SIG-M5 (cell line): ENCODE results near the gene CEP295NL.
"Not testable (repeated sequence)": the region's sequence is repeated elsewhere in the genome, so short reads cannot be mapped to it uniquely, and the experiment has no call there.

Experiments used
- DNase-seq: peaks from one replicate; lab custom pipeline; 2025; lab: John Stamatoyannopoulos, UW

CEP295NL gene

DNA sequence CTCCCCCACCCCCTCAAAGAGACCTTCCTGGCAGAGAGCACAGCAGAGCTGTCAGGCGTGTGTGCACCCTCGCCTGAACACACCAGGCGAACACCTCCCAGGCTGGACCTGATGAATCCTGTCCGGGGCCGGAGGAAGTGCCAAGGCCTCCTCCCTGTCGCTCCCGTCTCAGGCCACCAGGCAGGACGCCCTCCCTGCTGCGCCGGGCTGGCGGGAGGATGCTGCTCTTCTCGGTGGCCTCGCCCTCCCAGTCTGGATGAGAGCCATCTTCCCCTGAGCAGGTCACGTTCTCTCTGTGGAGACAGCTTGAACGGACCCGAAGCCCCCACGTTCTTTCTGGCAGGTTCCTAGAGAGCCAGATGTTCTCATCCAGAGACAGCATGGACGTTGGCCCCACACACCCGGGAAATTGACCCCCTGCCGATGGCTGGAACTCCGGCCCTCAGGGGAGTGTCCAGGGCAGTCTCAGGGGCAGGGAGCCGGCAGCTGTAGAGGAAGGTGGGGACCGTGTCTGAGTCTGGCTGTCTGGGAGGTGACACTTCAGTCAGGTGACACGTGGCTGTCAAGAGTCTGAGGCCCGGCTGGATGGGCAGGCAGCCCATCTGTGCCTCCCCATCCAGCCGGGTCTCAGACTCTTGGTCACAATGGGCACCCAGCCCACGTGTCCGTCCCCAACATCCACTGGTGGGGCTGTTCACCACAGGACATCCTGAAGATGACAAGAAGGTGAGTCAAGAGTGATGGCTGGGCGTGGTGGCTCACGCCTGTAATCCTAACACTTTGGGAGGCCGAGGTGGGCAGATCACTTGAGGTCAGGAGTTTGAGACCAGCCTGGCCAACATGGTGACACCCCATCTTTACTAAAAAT lies 27.1 kb upstream of the CEP295NL start:
- DNase-seq: no peak

DNA sequence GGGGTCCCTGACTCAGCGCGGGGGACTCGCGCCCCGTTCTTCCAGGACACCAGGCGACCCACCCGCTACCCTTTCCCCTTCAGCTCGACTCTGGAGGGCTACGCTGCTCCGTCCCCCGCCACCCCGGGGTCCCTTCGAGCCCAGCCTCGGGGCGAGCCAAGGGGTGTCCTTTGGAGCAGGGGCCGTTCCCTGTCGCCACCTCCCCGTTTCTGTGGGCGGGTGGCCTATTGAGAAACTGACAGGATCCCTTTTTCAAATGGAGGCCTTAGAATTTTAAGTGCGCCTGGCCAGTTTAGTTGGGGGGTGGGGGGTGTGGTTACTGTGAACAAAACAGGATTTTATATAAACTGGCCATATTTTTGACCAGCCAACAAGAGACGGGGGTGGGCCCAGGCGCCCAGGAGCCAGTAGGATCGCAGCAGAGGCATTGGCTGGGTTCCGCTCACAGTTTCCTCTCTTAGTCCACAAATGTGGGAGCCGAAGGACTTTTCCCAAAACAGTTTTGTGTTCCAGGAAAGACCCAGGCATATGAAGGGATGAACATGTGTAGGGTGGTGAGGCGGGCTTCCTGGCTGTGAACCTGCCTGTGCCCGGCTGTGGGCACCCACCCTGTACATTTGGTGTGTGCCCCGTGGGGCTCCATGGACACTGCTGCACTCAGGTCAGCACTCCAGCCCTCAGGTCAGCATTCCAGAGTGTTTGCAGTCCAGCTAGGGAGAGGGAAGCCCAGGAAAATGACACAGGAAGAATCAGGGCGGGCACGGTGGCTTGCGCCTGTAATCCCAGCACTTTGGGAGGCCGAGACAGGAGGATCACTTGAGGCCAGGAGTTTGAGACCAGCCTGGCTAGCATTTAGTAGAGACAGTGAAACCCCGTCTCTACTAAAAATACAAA lies 22.9 kb upstream of the CEP295NL start:
- DNase-seq: no peak

DNA sequence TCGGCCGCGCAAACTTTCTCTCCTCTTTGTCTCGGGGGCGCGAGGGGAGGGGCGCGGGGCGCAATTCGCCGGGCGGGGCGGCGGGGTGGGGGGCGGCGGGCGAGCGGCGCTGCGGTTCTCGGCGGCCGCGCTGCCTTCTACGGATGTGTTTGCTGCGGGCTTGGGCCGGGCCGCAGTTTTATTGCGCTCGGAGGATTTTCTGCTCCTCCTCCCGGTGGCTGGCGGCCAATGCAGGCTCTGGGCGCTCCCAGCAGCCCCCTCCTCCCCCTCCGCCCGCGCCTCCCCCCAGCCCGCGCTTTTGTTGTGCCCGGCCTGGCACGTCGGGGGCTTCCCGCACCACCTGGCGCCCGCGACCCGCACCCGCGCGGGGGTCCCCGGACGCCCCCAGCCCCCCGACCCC lies 22.2 kb upstream of the CEP295NL start, which contains the start of gene TIMP2:
Gene TIMP2 (minus strand): TSS at position 154 of the 400 bp plus-strand sequence. CDS start 299 bp downstream, outside the sequence.
- DNase-seq: no peak

DNA sequence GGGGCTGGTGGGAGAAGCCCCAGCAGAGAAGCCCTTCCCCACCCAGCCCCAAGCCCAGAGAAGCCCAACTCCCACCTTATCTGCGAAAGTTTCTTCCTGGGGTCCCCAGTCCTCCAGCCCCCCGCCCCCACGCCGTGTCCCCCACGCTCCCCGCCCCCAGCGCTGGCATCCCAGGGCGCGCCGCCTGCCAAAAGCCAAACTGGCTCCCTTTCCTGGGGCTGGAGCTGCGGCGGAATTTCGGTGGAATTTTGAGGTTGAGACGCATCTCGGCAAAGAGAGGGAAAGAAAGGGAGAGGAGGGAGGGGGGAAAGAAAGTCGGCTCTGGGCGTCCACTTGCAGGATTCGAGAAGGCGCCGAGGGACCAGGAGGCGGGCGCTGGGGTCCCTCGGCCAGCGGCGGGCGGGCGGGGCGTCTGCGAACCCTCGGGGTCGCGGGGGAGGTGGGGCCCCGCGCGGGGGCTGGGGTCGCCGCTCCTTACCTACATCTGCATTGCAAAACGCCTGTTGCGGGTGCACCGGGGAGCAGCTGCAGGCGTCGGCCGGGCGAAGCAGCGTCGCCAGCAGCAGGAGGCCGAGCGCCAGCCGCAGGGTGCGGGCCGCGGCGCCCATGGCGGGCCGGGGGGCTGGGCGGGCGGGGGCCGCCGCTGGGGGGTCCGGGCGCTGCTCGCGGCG lies 21.6 kb upstream of the CEP295NL start:
- DNase-seq: no peak

DNA sequence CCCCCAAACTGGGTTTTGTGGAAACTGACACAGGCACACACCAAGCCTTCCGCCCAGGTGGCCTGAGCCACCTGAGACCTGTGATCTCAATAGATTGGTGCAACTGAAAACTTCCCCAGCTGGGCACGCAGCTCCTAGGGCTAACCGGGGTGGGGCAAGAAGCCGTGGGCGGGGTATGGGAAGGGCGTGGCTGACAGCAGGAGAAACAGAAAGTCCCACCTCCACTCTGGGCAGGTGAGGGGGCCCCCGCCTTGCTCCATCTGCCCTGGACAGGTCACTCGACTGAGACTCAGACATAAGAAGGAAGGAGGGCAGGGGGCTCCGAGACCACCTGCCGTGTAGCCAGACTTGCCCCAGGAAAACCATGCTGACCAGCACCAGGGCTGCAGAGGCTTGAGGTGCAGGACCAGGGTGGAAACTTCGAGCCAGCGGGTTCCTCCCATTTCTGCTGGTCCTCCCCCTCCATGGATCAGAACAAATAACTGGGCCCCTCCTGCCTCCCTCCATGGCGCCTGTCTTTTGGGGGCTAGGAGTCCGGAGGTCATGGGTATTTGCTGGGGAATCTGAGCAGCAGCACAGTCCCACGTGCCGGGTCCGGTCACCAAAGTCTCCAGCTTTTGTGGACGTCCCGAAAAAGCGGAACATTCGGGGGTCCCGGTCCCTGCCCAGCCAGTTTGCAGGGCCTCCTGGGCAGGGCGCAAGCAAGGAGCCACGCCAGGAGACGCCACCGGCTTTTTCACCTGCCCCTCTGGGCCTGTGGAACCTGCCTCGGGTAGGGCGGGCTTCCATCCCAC lies 20.9 kb upstream of the CEP295NL start:
- no peak for DNase-seq

DNA sequence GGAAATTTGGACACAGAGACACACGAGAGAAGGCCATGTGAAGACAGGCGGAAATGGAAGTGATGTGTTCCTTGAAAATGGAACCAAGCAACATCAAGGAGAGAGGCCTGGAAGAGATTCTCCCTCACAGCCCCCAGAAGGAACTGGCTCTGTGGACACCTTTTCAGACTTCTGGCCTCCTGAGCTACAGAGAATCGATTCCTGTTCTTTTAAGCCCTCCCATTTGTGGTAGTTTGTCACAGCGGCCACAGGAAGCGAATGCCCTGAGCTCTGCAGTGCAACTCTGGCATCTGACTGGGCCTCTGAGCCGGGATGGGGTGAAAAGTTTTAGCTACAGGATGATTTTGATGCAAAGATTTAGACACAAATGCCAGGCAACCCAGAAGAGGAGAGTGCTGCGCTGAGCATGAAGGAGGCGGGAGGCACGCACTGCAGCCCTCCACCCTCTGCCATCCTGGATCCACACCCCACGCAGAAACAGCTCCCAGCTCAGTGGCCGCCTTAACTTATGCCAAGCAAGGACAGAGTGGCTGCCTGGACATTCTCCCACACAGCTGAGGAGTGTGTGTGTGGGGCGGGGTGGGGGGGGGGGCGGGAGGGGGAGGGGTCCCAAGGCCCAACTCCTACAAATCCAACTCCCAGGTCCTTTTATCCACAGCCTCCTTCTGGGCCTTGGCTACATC lies 20.0 kb upstream of the CEP295NL start:
- peak; percentile 26 for DNase-seq

DNA sequence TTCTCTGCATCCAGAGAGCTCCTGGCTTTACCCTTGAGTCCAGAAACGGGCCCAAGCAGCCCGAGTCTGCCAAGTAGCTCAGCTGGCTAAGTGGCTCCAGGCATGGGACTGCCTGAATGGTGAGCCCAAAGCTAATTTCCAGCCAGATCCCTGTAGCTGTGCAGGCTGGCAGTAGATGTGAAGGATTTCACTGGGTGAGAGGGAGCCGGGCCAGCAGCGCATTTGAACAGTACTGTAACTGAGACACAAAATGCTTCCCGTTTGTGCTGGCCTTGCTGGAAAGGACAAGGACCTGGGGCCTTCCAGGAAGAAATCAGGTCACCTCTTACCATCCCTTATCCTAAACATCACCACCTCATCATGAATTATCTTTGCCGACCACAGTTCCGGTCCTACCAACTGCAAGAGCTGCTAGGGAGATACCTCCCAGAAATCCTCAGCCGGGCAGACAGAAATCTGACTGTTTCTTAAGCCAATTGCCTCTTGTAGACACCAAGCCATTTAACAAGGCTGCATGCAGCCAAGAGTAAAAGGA lies 18.5 kb upstream of the CEP295NL start:
- no peak for DNase-seq

DNA sequence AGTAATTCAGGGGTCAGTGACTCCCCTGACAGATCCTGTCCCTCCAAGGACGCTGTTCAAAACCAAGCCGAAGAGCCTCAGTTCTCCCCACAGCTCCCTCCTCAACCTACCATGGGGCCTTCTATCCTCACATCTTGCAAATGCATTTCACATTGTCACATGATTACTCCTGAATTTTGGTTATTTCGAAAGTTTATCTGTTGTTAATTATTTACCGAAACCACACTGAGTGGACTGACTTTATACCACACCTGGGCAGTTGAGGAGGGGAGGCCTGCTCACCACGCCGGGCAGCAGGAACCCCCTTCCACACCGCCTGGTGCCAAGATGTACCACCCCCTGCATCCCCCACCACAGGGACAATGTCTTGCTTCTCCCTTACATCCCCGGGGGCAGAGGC lies 17.5 kb upstream of the CEP295NL start:
- no peak for DNase-seq

DNA sequence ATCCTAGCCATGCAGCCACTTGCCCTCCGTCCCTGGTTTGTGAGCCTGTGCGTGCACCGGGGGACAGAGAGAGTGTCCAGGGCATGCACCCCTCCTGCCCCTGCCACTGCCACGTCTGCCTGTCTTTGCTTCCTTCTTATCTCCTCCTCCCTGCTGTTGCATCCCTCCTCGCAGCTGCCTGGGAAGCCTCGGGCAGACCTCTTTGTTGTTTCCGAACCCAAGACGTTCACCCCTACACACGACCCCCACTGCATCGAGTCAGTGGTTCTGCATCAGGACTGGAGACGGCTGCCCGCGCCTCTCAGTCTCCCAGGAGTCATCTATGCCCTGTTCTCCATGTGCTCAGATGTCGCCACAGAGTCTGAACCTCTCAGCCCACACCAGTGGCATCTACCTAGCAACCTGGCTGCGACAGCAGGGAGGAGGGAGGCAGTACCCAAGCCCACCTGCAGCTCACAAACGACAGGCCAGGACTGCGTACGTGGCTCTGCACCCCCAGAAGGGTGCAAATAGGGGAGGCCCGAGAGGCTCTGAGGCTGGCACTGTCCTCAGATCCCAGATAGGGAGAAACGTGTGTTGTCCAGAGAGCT lies 17.0 kb upstream of the CEP295NL start:
- no peak for DNase-seq

DNA sequence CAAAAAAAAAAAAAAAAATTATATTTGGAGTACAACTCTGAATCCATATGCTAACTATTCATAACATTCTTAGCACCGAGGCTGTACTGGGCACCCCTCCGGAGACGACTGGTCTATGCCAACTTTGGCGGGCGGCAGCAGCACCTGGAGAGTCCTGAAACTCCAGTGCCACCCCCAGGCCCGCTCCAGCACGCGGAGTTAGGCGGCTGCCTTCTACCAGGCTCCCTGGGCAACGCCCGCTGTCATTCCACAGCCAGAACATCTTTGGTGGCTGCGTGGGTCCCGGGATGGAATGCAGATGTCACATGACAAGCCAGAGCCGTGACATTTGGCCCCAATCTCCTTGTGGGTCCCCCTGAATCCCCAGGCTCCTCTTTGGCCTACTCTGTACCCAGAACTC lies 16.0 kb upstream of the CEP295NL start:
- no peak for DNase-seq

DNA sequence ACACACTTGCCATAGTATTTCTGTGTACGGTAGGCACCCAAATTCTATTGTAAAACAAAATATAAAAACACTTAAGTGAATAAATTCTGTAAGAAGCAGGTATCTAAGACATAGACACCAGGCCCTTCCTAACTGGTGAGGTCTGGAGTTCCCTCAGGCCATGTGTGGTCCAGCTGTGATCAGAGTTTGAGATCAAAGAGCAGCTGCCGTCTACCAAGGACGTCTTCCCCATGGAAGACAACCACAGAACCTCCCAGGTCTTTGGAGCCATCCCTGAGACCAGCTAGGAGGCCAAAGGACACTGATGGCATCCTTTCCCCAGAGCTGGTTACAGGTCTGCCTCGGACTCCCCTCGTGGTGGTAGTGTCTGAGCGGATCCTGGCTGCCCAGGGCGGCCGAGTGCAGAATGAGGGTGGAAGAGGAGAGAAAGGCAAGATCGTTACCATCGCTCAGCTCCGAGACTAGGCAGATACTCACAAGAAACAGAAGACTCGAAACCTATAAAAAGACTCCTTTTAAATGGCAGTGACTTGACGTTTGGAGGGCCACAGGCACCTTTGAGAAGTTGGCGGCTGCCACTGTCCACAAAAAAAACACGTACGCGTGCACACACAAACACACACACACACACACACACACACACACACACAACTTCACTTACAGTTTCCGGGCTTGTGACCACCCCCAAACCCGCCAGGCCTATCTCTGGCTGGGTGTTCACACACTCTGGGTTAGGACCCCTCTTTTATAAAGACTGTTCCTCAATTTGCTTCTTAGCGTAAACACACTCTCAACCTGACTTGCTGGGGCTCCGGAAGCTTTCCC lies 14.7 kb upstream of the CEP295NL start:
- no peak for DNase-seq

DNA sequence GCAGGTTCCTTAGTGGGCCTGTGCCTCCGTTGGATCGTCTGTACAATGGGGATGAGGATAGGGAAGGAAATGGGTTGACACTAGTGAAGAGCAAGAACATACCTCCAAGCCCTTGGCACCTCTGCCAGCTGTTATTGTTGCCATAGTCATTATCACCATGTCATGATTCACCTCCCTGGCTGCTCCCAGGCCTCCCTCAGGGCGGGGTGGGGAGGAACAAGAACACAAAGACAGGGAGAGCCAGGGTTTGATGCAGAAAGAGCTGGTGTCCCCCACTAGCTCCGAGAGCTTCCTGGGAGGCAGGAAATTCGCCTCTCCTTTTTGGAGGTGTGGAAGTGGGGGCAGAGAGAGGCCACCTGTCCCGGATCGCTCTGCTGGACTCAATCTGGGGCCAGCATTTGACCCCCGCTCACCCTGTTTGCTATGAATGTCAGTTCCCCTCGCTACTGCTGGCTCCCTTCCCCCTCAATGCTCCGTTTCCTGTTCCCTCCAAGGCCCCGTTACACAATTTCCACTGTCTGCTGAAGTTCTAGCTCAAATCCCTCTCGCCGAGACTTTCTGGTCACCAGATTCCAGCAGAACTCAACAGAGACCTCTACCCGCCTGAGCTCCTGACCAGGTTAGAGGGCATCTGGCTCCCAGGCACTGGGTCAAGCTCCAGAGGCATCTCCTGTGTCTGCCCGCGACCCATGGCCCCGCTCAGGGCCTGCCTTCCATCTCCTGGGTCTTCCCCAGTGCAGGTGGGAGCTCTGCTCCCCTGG lies 13.1 kb upstream of the CEP295NL start:
- DNase-seq: peak; percentile 51

DNA sequence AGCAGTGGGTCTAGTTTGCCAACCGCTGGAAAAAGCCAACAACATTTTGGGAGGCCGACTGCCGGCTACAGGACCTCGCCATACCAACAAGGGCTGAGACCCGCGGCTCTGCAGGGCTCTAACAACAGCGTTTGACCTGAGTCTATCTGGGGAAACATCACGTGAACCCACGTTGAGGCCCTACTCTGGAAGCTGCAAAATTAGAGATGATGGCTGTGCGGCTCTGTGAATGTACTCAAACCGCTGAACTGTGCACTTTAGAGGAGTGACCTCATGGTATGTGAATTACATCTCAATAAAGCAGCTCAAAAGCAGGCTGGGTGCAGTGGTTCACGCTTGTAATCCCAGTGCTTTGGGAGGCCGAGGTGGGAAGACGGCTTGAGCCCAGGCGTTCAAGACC lies 10.1 kb upstream of the CEP295NL start:
- no peak for DNase-seq

DNA sequence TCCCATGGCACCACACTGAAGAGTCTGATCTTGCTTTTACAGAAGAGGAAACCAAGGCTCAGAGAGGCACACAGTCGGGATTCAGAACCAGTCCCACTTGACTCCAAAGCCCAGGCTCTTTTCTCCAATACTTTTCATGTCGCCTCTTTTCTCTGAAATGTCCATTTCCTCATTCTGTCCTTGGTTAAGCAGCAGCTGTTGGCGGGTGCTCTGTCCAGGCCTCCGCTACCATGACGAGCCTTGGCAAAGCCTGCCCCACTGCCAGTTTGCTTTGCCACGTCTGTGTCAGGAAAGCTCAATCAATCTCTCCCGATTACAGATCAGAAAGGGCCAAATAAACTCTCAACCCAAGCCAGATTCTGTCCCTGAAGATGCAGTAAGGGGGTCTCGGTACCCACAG lies 9.1 kb upstream of the CEP295NL start:
- DNase-seq: no peak

DNA sequence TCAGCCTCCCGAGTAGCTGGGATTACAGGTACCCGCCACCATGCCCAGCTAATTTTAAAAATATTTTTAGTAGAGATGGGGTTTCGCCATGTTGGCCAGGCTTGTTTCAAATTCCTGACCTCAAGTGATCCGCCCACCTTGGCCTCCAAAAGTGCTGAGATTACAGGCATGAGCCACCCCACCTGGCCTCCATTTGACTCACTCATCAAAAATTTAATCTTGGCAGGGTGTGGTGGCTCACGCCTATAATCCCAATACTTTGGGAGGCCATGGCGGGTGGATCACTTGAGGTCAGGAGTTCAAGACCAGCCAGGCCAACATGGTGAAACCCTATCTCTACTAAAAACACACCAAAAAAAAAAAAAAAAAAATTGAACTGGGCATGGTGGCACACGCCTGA lies 8.5 kb upstream of the CEP295NL start:
- DNase-seq: not testable (repeated sequence)

DNA sequence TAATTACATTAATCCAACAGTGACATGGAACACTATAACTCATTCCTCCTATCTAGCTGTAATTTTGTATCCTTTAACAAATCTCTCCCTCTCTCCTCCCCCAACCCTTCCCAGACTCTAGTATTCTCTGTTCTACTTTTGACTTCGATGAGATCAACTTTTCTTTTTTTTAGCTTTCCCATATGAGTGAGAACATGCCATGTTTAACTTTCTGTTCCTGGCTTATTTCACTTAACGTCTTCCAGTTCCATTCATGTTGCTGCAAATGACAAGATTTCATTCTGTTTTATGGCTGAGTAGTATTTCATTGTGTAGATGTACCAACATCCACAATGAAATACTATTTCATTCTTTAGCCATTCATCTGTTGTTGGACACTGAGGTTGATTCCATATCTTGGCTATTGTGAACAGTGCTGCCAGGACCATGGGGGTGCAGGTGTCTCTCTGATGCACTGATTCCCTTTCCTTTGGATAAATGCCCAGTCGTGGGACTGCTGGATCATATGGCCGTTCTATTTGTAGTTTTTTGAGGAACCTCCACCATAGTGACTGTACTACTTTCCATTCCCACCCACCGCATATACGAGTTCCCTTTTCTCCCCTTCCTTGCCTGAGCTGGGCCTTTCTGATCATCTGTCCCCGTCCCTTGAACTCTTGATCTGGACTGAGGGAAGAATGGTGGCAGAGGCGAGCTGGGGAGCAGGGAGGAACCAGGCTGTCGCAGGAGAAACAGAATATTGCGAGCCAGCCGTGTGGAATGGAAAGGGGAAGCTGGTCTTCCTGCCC lies 7.7 kb upstream of the CEP295NL start:
- DNase-seq: peak; percentile 47

DNA sequence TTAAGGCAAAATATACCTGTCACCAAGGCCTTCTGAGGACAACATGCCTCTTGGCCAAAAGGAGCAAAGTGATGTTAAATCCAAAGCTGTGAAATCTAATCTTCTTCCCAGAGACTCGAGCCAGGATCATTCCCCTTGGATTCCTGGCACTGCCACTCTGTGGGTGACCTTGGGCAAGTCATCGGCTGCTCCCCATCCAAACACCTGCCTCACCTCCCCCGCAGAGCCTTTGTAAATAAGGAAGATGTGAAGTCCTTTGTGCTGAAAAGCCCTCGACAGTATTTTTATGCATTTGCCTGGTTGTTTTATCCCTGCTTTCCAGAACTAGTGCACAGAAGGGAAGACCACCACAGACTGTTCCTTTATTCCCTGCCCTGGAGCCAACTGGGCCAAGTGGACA lies 5.4 kb upstream of the CEP295NL start:
- no peak for DNase-seq

DNA sequence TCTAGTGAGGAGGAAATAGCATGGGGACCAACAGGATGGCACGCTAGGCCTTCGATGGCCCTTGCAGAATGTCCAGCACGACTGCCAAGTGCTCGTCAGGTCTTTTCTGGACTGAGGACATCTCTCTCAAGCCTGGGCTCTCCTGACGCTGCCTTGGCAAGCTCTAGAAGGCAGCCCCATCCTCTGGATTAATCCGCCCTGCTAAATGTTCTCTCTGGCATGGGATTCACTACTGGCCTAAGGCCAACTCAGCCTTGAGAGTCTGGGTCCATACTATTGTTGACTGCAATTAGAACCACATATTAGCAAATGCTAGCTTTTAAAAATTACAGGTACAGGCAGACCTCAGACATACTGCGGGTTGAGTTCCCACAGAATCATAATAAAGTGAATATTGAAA lies 2.5 kb upstream of the CEP295NL start:
- DNase-seq: no peak
